ENCODE data around the gene CD247.

DNA sequence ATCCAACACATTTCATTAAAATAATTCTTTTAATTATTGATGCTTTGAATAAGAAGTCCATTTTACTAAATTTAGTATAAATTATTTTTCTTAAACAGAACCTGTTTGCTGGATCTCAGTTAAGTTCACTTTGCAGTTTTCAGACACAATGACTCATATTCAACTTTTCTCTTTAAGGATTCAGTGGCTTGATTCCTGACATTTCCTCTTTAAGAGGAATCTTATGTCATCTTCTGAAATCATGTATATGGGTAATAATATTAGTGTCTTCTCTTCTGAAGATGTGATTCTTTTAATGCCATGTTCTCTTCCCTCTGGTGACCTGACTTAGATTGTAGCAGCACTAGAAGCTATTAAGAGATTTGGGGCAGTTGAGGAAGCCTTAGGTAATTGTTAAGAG, 22.7 kb upstream of the CD247 start:
- TF ChIP-seq TCF7L2 (IDR thresholded peaks at IDR 0.05; ENCODE audit: low read depth, low read length), result no peak
- TF ChIP-seq SIN3A (IDR thresholded peaks at IDR 0.05; ENCODE audit: borderline replicate concordance, insufficient read depth, low read depth, low read length), result no peak
- TF ChIP-seq, protein P1, sequence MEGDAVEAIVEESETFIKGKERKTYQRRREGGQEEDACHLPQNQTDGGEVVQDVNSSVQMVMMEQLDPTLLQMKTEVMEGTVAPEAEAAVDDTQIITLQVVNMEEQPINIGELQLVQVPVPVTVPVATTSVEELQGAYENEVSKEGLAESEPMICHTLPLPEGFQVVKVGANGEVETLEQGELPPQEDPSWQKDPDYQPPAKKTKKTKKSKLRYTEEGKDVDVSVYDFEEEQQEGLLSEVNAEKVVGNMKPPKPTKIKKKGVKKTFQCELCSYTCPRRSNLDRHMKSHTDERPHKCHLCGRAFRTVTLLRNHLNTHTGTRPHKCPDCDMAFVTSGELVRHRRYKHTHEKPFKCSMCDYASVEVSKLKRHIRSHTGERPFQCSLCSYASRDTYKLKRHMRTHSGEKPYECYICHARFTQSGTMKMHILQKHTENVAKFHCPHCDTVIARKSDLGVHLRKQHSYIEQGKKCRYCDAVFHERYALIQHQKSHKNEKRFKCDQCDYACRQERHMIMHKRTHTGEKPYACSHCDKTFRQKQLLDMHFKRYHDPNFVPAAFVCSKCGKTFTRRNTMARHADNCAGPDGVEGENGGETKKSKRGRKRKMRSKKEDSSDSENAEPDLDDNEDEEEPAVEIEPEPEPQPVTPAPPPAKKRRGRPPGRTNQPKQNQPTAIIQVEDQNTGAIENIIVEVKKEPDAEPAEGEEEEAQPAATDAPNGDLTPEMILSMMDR (IDR thresholded peaks at IDR 0.05), result no peak

Data from Panc1 (cell line).